NB4 (cell line): ENCODE results near the gene TRAPPC8.

ENCODE experiments used
- CTCF ChIP-seq: IDR thresholded peaks from one replicate; pipeline ENCODE4 v1.5.1; 2012; ENCODE audit warnings: low read depth, low read length
- MAX ChIP-seq: IDR thresholded peaks from 2 replicates; pipeline ENCODE4 v1.6.1; 2011; ENCODE audit warnings: low read depth, low read length
- MYC ChIP-seq: IDR thresholded peaks from 2 replicates; pipeline ENCODE4 v1.6.1; 2011; ENCODE audit warnings: low read depth, low read length
- POLR2A ChIP-seq: IDR thresholded peaks from 2 replicates; pipeline ENCODE4 v1.6.1; 2011; ENCODE audit warnings: mild to moderate bottlenecking; ENCODE audit not compliant: insufficient read length; ENCODE audit errors: extremely low read depth

- TF ChIP-seq CTCF (no peak), MAX (no peak), POLR2A (no peak), MYC (no peak)
These were observed 50.0 kb downstream of the TRAPPC8 start for GRCh38 chr18:31892936-31893335.
